GM21576 (cell line): ENCODE measurements around the gene SHISA5.
A peak's percentile ranks its signal among the peaks of the same experiment; 100 is the strongest.
"Not testable (repeated sequence)": the region's sequence is repeated elsewhere in the genome, so short reads cannot be mapped to it uniquely, and the experiment has no call there.

ENCODE experiments used
- ATAC-seq: cut with Tn5 transposase; IDR thresholded peaks from one replicate; pipeline ENCODE4 v1.9.1; 2021; ENCODE audit warnings: mild to moderate bottlenecking, moderate library complexity; ENCODE audit not compliant: unreplicated experiment

Gene SHISA5, protein sequence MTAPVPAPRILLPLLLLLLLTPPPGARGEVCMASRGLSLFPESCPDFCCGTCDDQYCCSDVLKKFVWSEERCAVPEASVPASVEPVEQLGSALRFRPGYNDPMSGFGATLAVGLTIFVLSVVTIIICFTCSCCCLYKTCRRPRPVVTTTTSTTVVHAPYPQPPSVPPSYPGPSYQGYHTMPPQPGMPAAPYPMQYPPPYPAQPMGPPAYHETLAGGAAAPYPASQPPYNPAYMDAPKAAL

DNA sequence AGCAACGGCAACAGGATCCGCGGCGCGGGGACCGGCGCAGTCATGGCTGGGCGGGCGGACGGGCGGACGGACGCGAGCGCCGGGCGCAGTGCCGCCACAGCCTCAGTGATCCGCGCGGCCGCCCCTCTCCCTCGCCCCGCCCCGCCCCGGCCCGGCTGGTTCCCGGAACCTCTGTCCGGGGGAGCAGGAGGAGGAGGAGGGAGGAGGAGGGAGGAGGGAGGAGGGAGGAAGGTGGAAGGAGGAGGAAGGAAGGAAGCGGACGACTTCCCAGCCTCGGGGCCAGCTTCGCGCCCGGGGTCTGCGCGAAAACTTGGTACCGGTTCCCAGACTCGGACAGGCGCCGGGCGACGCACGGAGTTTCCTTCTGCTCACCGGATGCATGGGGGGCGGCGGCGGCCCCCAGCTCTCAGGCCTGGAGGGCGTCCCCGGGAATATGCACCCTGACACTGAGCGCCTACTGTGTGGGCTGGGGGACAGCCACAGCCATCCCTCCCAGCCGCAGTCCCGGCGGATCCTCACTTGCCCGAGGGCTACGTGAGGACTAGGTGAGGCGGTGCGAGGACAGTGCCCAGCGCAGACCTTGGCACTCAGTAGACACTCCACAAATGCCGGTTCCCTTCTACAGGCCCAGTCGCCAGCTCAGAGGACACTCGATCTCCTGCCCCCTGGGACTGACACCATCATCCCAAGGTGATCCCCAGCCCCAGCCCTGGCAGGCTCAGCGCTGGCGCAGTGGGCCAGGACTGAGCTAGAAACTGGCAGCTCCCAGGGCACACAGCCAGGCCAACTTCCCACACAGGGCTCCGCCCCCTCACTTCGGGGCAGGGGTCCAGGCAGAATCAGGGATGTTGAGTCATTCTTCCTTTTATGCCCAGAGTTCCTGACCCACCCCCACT is at the start of gene SHISA5:
Gene SHISA5, minus strand, starts transcription at position 124 of the 896 bp plus-strand sequence. Its CDS starts 80 bp downstream, at position 44.
- no peak for ATAC-seq

GRCh38 chr3:48553361-48553760 is 49.4 kb upstream of the SHISA5 start:
- ATAC-seq = no peak

- no peak for ATAC-seq
Measured at GRCh38 chr3:48552111-48552951, 48.4 kb upstream of the SHISA5 start.

- not testable (repeated sequence) for ATAC-seq
Measured at GRCh38 chr3:48551651-48552050, 47.7 kb upstream of the SHISA5 start.

- peak; percentile 58 for ATAC-seq
Measured at GRCh38 chr3:48548729-48549705, 45.0 kb upstream of the SHISA5 start.

DNA sequence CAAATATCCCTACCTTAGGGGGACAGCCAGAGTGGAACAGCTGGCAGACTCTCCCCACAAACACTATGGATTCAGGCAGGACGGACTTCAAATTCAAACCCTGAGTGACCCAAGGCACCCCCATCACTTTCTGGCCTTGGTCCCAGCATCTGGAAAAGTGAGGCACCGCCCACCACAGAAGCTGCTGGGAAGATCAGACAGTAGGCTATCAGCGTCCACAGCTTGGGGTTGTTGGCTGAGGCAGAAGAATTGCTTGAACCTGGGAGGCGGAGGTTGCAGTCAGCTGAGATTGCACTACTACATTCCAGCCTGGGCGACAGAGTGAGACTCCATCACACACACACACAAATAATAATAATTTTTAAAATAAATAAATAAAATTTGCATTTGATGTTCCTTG is 44.2 kb upstream of the SHISA5 start:
- no peak for ATAC-seq

GRCh38 chr3:48546203-48546829 is 42.3 kb upstream of the SHISA5 start:
- no peak for ATAC-seq

DNA sequence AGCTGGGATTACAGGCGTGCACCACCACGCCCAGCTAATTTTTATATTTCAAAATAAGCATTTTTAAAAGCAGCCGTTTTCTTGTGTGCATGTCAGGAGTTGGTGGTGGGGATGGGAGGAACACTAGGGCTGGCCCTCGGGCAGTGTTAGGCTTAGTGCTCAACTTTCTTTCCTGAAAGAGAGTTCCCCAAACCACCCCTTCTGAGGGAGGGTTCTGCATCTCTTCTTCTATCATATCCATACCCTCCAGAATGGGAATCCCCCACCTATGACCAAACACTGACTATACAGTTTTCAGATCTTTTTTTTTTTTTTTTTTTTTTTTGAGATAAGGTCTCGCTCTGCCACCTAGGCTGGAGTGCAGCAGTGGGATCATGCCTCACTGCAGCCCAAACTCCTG is 40.2 kb upstream of the SHISA5 start:
- ATAC-seq = no peak

- ATAC-seq = no peak
Measured at GRCh38 chr3:48543271-48543866, 39.4 kb upstream of the SHISA5 start.

DNA sequence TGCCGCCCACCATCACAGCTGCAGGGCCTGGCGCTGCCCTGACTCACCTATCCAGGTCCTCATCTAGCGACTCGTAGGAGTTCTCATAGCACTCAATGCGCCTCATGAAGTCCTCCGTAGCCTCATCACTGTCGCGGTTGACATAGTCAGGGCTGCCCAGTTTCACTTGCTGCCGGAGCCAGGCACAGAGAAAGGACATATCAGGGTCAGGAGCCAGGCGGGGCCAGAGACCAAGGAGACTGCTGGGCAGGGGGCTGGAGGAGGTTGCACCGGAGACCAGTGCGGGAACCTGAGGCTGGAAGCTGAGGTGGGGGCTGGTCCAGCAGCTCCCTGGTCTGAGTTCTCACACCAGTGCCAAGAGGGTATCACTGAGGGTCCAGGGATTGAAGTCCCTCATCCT is 34.5 kb upstream of the SHISA5 start:
- no peak for ATAC-seq

DNA sequence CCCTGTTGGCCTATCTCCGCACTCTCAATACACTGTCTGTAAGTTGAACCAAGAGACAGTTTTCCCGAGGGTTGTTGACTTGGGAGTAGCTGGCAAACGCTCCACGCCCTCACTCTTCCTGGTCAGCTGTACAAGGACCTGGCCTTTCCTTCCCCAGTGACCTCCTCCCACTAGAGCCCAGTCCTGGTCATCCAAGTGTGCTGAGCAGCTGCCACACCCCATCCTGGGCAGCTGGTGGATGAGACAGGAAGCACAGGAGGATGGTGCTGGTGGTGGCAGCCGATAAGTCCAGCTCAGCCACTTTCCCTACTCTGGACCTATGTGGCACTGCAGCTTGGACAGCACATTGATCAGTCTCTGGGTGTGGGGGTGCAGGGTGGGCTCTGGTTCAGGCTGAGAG is 32.8 kb upstream of the SHISA5 start:
- ATAC-seq = no peak

DNA sequence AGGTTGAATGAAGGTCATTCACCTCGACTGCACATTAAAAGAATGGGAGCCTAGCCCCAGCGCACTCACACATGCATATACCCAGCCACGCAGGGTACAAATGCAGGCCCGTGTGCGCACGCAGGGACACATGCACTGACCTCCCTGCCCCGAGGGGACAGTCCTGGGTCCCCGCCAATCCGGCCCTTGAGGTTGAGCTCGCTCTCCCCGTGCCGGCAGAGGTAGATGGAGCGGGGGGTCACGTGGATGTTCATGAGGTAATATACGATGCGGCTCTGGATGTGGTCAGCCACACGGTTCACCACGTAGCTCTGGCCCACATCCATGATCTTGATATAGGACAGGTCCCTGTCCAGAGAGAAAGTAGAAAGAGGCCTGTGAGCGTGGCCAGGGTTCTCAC is 32.1 kb upstream of the SHISA5 start:
- ATAC-seq = no peak

GRCh38 chr3:48535578-48535977 is 31.6 kb upstream of the SHISA5 start:
- ATAC-seq = no peak

GRCh38 chr3:48532977-48533337 is 29.0 kb upstream of the SHISA5 start:
- no peak for ATAC-seq

DNA sequence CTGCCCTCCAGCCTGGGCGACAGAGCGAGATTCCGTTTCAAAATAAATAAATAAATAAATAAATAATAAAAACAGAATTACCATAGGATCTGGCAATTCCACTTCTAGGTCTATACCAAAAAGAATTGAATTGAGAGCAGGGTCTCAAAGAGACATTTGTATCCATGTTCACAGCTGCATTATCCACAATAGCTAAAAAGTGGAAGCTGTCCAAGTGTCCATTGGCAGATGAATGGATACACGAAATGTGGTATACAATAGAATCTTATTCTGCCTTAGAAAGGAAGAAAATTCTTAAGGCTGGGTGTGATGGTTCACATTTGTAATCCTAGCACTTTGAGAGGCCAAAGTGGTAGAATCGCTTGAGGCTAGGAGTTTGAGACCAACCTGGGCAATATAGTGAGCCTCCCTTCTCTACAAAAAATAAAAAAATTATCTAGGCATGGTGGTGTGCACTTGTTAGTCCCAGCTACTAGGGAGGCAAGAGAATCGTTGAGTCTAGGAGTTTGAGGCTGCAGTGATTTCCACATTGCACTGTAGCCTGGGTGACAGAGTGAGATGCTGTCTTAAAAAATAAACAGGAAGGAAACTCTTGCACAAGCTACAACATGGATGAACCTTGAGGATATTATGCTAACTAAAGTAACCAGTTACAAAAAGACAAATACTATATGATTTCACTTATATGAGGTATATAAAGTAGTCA is 28.4 kb upstream of the SHISA5 start:
- no peak for ATAC-seq

- not testable (repeated sequence) for ATAC-seq
Measured at GRCh38 chr3:48530701-48531100, 26.7 kb upstream of the SHISA5 start.

GRCh38 chr3:48528754-48529153 is 24.8 kb upstream of the SHISA5 start:
- ATAC-seq = no peak

DNA sequence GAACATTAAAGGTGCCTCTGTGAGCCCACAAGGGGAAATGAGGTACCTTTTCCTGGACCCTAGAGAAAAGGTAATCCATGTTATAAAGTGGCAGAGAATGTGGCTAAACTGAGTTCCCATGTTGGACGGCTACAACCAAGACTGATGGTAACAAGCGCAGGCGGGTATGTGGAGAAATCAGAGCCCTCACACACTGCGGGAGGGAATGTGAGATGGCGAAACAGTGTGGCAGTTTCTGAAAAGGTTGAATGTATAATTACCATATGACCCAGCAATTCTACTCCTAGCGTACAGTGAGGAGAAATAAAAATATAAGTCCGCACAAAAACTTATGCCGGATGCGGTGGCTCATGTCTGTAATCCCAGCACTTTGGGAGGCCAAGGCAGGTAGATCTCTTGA is 24.1 kb upstream of the SHISA5 start:
- no peak for ATAC-seq

GRCh38 chr3:48524970-48525369 is 21.0 kb upstream of the SHISA5 start:
- no peak for ATAC-seq
